GM13976 (cell line): ENCODE results near the gene ZNF567.
A peak's percentile ranks its signal among the peaks of the same experiment; 100 is the strongest.

ENCODE experiments used
- DNase-seq: peaks from one replicate; pipeline ENCODE4 v3.0.0; 2012; ENCODE audit warnings: low spot score
- in situ Hi-C: fragments of 300-500 bp; cut with MboI; formaldehyde crosslinking; loops from one replicate; pipeline ENCODE4 v1.12.0; 2022; ENCODE audit warnings: low sequenced_read_pairs, mixed read lengths, inconsistent platforms; ENCODE audit not compliant: unreplicated experiment
- TF ChIP-seq, protein P1 (sequence below): IDR thresholded peaks from 2 replicates; pipeline ENCODE4 v1.5.1; 2012; ENCODE audit warnings: borderline replicate concordance, mild to moderate bottlenecking; ENCODE audit not compliant: insufficient read depth; ENCODE audit errors: extremely low read depth, missing control alignments, control extremely low read depth

The ZNF567 gene

DNA sequence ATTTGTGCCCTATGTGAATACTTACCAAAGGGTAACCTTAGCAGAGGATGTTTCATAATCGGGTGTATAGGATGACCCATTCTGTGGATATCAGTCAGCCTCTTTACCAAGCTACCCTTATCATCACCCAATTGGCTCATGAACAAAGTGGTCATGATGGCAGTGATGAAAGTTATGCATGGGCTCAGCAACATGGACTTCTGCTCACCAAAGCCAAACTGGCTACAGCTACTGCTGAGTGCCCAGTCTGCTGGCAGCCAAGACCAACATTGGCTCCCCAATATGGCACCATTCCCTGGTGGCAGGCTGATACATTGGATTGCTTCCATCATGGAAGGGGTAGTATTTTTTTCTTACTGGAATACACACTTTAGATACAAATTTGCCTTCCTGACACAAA, 15.0 kb upstream of the ZNF567 start:
- in situ Hi-C loops, result no loop called here
- TF ChIP-seq, protein P1, sequence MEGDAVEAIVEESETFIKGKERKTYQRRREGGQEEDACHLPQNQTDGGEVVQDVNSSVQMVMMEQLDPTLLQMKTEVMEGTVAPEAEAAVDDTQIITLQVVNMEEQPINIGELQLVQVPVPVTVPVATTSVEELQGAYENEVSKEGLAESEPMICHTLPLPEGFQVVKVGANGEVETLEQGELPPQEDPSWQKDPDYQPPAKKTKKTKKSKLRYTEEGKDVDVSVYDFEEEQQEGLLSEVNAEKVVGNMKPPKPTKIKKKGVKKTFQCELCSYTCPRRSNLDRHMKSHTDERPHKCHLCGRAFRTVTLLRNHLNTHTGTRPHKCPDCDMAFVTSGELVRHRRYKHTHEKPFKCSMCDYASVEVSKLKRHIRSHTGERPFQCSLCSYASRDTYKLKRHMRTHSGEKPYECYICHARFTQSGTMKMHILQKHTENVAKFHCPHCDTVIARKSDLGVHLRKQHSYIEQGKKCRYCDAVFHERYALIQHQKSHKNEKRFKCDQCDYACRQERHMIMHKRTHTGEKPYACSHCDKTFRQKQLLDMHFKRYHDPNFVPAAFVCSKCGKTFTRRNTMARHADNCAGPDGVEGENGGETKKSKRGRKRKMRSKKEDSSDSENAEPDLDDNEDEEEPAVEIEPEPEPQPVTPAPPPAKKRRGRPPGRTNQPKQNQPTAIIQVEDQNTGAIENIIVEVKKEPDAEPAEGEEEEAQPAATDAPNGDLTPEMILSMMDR, result no peak
- DNase-seq, result no peak

DNA sequence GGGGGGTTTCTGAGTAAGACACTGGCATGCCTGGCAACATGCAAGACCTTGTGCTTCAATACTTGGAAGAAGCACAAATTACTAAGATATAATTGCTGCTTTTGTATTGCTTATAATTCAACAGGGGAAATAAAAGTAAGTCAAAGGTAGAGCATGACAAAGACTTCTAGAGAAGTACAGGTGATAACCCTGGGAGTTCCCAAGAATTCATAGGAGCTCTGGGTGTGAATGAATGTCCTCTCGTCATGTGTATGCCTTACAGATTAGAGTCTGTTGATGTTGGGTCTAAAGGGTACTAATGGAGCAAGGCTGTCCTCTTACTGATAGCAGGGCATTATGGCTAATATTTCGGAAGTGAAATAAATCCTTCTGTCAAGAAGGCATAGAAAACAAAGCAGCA, 13.2 kb upstream of the ZNF567 start:
- no peak for DNase-seq
- TF ChIP-seq, protein P1, result no peak
- in situ Hi-C loops, result no loop called here

DNA sequence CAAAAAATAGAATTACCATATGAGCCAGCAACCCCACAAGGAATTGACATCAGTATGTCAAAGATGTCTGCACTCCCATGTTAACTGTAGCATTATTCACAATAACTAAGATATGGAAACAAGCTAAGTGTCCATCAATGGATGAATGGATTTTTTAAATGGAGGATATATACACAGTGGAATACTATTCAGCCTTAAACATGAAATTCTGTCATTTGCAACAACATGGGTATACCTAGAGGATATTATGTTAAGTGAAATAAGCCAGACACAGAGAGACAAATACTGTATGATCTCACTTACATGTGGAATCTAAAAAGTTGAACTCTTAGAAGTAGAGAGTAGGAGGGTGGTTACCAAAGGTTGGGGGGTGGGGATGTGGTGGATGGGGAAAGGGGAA, 8.0 kb upstream of the ZNF567 start:
- DNase-seq, result no peak
- TF ChIP-seq, protein P1, result no peak
- in situ Hi-C loops, result no loop called here

DNA sequence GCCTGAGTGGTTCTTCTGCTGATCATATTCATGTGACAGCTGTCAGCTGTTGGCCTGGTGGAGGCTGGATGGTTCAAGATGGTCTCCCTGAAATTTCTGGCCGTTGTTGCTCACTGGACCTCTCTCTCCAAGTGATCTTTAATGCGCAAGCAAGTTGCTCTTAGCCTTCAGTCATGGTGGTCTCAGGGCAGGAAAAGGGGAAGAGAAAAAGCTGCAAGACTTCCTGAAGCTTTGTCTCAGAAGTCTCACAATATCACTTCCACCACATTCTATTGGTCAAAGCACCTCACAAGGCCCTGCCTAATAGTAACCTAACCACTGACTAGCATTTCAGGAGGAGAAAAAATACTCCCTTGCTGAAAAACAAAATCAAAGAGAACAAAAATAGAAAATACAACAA, 1.6 kb upstream of the ZNF567 start:
- in situ Hi-C loops, result no loop called here
- DNase-seq, result no peak
- TF ChIP-seq, protein P1, result no peak

DNA sequence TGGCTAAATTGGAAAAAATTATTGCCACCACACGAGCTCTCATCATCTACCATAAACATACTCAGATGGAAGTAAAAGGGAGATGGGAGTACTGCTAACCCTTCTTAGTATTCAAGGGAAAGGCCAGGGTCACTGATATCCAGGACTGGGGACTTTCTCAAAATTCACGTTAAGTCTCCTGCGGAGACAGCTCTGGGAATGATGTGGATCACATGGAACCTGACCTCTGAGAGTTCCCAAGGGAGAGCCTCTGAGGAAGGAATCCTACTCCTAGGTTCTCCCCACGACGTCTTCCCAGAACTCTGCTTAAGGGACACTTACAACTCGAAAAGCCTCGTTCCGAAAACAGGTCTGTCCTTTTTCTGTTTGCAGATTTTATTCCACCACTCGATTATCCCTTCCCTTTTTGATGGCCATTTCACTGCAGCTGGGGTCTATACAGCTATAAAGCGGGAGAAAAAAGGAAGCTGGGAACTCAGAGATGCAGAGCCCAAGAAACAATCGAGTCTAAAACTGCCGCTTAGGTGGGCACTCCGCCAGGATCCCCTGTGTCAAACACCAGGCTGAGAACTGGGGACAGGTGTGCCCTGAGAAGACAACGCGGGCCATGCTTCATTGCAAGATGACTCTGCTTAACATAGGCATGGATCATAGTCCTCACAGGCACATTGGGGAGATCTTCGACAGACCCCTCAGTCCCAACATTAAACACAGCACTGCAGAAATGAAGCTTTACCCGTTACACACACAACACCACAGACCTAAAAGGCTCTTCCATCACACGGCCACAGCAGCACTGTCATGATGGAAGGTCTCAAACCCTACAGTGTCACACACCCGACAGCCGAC, 823 bp upstream of the ZNF567 start:
- no peak for DNase-seq
- TF ChIP-seq, protein P1, result no peak
- in situ Hi-C loops, result no loop called here

DNA sequence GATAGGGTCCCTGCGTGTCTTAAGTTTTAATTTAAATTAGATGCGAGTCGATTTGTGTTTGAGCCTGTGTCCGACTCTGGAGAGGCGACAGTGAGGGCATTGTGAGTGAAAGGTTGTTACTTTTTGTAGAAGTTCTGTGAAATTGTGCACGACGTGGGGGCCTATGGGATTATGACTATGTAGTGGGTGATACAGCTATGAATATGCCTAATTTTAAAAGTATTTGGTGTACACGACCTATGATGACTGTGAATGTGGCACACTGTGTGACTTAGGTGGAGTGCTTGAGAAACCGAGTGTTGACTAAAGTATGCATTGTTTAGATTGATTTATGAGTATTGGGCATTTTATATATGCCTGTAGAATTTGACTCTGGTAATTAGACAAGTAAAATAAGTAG, 646 bp downstream of the ZNF567 start:
- TF ChIP-seq, protein P1, result no peak
- peak; percentile 16 for DNase-seq
- in situ Hi-C loops, result no loop called here

DNA sequence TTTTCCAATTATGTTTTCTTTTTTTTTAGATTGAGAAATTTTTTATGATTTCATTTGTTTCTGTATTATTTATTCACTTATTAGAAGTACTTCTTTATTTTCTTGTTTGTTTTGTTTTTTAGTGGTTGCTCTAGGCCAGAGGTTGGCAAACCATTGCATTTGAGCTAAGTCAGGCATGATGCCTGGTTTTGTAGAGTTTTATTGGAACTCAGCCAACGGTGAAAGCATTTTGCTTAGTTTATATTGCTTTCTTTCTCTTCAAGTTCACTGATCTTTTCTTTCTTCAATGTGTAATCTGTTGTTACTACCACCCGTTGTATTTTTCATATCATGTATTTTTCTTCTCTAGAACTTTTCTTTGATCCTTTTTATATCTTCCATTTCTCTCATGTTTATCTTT, 19.7 kb downstream of the ZNF567 start:
- TF ChIP-seq, protein P1, result no peak
- in situ Hi-C loops, result no loop called here
- DNase-seq, result no peak
